GM18519 (cell line): ENCODE measurements around the gene GPC5.

Experiments used
- ATAC-seq: cut with Tn5 transposase; IDR thresholded peaks from one replicate; pipeline ENCODE4 v1.9.1; 2021; ENCODE audit warnings: mild to moderate bottlenecking, moderate library complexity; ENCODE audit not compliant: unreplicated experiment, low FRiP score

Gene GPC5

GRCh38 chr13:91701975-91702374 is 303.6 kb downstream of the GPC5 start:
- no peak for ATAC-seq

GRCh38 chr13:91702411-91702810 is 304.0 kb downstream of the GPC5 start:
- ATAC-seq = no peak

- no peak for ATAC-seq
Observed at GRCh38 chr13:91704398-91704797, 306.0 kb downstream of the GPC5 start.

- ATAC-seq = no peak
Observed at GRCh38 chr13:91708558-91708957, 310.1 kb downstream of the GPC5 start.

GRCh38 chr13:91709180-91709579 is 310.8 kb downstream of the GPC5 start:
- ATAC-seq = no peak

- no peak for ATAC-seq
Observed at GRCh38 chr13:91710733-91711132, 312.3 kb downstream of the GPC5 start.

- no peak for ATAC-seq
Observed at GRCh38 chr13:91714855-91715254, 316.4 kb downstream of the GPC5 start.

GRCh38 chr13:91716436-91717065 is 318.1 kb downstream of the GPC5 start:
- no peak for ATAC-seq

GRCh38 chr13:91719033-91719432 is 320.6 kb downstream of the GPC5 start:
- no peak for ATAC-seq

- no peak for ATAC-seq
Observed at GRCh38 chr13:91721413-91721812, 323.0 kb downstream of the GPC5 start.

GRCh38 chr13:91722267-91722884 is 324.0 kb downstream of the GPC5 start:
- no peak for ATAC-seq

GRCh38 chr13:91724591-91724990 is 326.2 kb downstream of the GPC5 start:
- ATAC-seq = no peak

GRCh38 chr13:91725646-91726045 is 327.2 kb downstream of the GPC5 start:
- ATAC-seq = no peak

GRCh38 chr13:91726671-91727070 is 328.2 kb downstream of the GPC5 start:
- ATAC-seq = no peak

- ATAC-seq = no peak
Observed at GRCh38 chr13:91729859-91730258, 331.4 kb downstream of the GPC5 start.

GRCh38 chr13:91739751-91740150 is 341.3 kb downstream of the GPC5 start:
- ATAC-seq = no peak

GRCh38 chr13:91740756-91741155 is 342.3 kb downstream of the GPC5 start:
- no peak for ATAC-seq

GRCh38 chr13:91741925-91742324 is 343.5 kb downstream of the GPC5 start:
- no peak for ATAC-seq

GRCh38 chr13:91744284-91744683 is 345.9 kb downstream of the GPC5 start:
- no peak for ATAC-seq

GRCh38 chr13:91745967-91746366 is 347.5 kb downstream of the GPC5 start:
- no peak for ATAC-seq

GRCh38 chr13:91747186-91747585 is 348.8 kb downstream of the GPC5 start:
- ATAC-seq = no peak

GRCh38 chr13:91748416-91749089 is 350.1 kb downstream of the GPC5 start:
- no peak for ATAC-seq
